Sigmoid colon (tissue), 4 donors: ENCODE results near the gene INCA1.

Experiments
- POLR2AphosphoS5 ChIP-seq, 4 donors: sonication (generic); formaldehyde crosslinking; IDR thresholded peaks; one replicate each; pipeline ENCODE4 v1.6.1; 2017; ENCODE audit warnings: antibody characterized with exemption in 4 of 4
- TF ChIP-seq, protein P1 (sequence below), 4 experiments: fragments of 450-650 bp in 3 of 4; fragments of 200-600 bp in 1 of 4; IDR thresholded peaks; one replicate each; pipeline ENCODE4 v1.5.1; 2016 to 2019; ENCODE audit warnings: antibody characterized with exemption in 4 of 4, mild to moderate bottlenecking in 3 of 4, moderate library complexity in 2 of 4

DNA sequence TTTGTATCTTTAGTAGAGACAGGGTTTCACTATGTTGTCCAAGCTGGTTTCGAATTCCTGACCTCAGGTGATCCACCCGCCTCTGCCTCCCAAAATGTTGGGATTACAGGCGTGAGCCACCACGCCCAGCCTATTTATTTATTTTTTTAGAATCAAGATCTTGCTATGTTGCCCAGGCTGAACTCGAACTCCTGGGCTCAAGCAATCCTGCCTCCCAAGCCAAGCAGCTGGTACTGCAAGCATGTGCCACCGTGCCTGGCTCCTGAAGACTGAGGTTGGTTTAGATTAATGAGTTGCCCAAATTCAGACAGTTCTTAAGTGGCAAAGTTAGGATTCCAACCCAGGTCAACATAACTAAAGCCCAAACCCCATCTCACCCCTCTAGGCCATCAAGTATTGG, 30.0 kb upstream of the INCA1 start:
- TF ChIP-seq, protein P1, sequence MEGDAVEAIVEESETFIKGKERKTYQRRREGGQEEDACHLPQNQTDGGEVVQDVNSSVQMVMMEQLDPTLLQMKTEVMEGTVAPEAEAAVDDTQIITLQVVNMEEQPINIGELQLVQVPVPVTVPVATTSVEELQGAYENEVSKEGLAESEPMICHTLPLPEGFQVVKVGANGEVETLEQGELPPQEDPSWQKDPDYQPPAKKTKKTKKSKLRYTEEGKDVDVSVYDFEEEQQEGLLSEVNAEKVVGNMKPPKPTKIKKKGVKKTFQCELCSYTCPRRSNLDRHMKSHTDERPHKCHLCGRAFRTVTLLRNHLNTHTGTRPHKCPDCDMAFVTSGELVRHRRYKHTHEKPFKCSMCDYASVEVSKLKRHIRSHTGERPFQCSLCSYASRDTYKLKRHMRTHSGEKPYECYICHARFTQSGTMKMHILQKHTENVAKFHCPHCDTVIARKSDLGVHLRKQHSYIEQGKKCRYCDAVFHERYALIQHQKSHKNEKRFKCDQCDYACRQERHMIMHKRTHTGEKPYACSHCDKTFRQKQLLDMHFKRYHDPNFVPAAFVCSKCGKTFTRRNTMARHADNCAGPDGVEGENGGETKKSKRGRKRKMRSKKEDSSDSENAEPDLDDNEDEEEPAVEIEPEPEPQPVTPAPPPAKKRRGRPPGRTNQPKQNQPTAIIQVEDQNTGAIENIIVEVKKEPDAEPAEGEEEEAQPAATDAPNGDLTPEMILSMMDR (IDR thresholded peaks at IDR 0.05): no peak
- TF ChIP-seq POLR2AphosphoS5 (IDR thresholded peaks at IDR 0.05): no peak
